Choroid plexus epithelial cell (primary cell): ENCODE data around the gene TTBK1.

Experiments used
- DNase-seq: peaks from one replicate; pipeline ENCODE4 v3.0.0-alpha.2; 2010; ENCODE audit warnings: low read depth
- H3K4me3 ChIP-seq: 2 replicates; pipeline ENCODE4 v1.5.1; 2011; ENCODE audit warnings: low read depth, mild to moderate bottlenecking, control low read depth, low read length, moderate library complexity
- TF ChIP-seq, protein P1 (sequence below): conservative IDR thresholded peaks from 2 replicates; pipeline ENCODE4 v1.5.1; 2011; ENCODE audit warnings: low read depth, mild to moderate bottlenecking, control low read depth, inconsistent platforms, low read length, moderate library complexity

Gene TTBK1

DNA sequence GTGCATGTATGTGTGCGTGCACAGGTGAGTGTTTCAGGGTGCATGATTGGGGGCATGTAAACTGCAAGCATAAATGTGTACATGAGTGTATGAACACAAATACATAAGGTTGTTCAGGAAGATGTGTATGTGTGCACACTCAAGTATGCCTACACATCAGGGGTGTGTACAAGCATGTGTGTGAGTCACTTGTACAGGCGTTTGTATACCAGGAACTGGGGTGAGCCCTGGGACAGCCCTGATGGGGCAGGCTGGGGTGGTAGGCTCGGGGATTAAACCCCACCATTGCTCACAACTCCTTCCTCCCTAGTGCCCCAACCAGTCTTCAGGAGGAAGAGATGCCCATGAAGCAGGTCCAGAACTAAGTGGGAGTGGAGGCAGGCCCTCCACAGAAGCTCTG lies 61.1 kb downstream of the TTBK1 start:
- no peak for DNase-seq
- no peak overlapping the region for H3K4me3 ChIP-seq
- TF ChIP-seq, protein P1, sequence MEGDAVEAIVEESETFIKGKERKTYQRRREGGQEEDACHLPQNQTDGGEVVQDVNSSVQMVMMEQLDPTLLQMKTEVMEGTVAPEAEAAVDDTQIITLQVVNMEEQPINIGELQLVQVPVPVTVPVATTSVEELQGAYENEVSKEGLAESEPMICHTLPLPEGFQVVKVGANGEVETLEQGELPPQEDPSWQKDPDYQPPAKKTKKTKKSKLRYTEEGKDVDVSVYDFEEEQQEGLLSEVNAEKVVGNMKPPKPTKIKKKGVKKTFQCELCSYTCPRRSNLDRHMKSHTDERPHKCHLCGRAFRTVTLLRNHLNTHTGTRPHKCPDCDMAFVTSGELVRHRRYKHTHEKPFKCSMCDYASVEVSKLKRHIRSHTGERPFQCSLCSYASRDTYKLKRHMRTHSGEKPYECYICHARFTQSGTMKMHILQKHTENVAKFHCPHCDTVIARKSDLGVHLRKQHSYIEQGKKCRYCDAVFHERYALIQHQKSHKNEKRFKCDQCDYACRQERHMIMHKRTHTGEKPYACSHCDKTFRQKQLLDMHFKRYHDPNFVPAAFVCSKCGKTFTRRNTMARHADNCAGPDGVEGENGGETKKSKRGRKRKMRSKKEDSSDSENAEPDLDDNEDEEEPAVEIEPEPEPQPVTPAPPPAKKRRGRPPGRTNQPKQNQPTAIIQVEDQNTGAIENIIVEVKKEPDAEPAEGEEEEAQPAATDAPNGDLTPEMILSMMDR, result no peak

DNA sequence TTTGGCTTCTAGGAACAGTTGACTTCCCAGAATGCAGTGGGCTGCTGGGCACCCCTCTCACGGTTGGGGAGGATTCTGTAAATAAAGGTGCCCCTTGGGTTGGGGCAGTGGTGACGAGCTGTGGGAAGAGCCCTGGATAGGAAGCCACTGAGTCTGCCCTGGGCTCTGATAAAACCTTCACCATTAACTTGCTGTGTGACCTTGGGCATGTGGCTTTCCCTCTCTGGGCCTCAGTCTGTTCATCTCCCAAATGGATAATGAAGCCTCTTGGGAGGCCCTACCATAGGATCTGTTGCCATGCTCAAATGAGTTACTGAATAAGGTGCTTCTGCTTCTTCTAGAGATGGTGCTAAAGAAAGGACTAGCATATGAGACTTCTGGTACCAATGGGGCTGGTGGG lies 61.6 kb downstream of the TTBK1 start:
- no peak overlapping the region for H3K4me3 ChIP-seq
- DNase-seq, result no peak
- TF ChIP-seq, protein P1, result no peak

DNA sequence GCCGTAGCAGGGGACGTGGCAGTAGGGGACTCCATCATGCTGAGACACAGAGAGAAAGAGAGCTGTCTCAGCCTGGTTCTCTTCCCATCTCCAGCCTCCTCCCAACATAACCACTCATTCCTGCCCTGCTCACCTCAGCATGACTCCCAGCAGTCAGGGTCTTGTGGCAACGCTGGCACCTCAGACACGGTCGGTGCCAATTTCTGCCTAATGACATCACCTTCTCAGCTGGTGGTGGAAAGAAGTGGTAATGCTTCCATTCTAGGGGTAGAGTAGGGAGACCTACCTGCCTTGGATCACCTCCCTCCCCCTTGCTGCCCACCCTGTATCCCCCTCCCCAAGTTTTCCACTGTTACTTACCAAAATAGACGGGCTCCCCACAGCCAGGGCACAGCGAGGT lies 62.8 kb downstream of the TTBK1 start:
- TF ChIP-seq, protein P1, result no peak
- no peak overlapping the region for H3K4me3 ChIP-seq
- DNase-seq, result no peak

DNA sequence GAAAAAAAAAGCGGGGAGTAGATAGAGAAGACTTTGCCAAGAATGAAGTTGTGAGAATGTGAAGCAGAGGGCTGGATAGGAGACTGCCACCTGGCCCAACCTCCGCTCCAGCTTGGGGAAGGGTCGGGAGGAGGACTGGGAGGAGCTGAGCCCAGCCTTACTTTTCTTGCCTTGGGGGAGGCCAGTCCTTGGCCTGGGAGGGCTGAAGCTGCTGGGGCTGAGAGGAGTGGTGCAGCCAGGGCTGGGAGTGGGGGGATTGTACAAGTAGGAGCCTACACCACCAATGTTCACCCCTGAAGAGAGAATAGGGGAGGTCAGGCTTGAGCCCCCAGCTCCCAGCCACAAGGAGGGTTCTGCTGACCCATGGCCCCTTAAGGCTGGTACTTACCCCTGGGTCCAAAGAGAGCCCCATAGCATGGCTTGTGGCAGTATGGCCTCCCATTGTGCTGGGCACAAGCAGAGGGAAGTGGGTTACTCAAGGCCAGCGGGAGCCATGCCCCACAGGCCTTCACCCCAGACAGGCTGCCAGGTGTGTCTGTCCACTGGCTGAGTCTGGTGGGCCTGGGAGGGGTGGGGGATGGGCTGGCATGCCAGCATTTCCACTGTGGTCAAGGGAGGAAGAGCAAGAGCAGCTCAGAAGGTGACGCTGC lies 64.3 kb downstream of the TTBK1 start:
- H3K4me3 ChIP-seq, result no peak overlapping the region
- no peak for DNase-seq

DNA sequence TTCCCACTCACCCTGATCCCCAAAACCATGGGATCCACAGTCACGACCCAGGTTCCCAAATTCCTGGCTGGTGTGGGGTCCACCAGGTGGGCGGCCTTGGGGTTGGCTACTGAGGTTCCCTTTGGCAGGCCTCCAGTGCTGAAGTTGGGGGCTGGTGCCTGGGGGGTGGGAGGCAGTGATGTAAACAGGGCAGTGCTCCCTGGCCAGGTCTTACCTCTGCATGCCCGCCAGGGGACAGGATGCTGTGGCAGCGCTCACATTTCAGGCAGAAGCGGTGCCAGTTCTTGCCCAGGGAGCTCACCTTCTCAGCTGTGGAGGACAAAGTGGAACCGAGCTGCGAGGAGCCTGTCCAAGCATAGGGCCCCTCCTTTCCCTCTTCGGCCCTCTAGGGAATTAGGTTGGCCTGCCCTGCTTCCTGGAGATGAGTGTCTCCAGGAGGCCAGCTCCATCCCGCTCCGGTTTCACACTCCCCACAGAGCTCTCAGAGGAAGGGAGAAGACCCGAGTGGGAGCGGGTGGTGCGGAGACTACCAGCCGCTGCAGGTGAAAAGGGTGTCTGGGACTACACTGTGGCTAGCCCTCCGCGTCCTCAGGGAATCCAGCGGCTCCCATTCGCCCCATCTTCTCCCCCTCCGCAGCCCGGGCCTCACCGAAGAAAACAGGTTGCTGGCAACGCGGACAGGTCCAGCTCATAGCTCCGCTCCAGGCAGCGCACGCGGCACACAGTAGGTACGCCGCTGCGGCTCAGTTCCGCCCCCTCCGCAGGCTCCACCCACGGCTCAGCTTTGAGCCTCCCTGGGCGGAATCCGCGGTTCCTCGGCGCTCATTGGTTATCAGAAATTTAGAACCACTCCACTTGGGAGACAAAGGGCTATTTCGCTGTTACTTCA lies 65.1 kb downstream of the TTBK1 start, which contains the start of gene CRIP3:
CRIP3 (minus strand) TSS at position 726 of the 889 bp plus-strand sequence; CDS start at position 692, 34 bp downstream.
- DNase-seq, result peak; percentile 44
- TF ChIP-seq, protein P1, result peak; percentile 44
- H3K4me3 ChIP-seq, result no peak within 1 kb of the TSS

More for the DNA sequence above, 64.3 kb downstream of the TTBK1 start:
- TF ChIP-seq, protein P1, result no peak

DNA sequence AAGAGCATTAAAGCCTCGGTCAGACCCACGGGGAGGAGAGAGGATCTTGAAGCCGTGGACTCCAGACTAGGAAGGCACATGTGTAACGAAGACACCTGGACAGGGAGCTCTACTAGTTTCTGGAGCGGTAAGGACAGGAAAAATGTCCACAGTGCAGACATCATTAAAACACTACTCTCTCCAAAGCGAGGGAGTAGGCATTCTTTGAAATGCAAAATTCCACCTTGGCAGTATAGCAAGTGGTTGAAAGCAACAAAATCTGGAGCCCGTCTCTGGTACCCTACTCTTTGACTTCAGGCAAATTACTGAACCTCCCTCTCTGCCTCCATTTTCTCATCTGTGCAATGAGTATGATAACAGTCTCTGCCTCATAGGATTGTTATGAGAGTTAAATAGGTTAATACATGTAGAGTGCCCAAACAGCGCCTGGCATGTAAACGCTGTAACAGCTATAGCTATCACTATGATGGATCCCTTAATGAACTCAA lies 65.8 kb downstream of the TTBK1 start:
- no peak overlapping the region for H3K4me3 ChIP-seq
- no peak for DNase-seq
- TF ChIP-seq, protein P1, result no peak
